ENCODE results near the gene EYS. TPM values are rescaled to one million over a fixed set of nuclear protein-coding genes. Genes with fewer than 3 reads are reported as not detected.
"Not testable (repeated sequence)": the region's sequence is repeated elsewhere in the genome, so short reads cannot be mapped to it uniquely, and the experiment has no call there.

Gene EYS
- total RNA-seq, 4 donors from 2014 or later: 0.15 TPM; not detected in 3

DNA sequence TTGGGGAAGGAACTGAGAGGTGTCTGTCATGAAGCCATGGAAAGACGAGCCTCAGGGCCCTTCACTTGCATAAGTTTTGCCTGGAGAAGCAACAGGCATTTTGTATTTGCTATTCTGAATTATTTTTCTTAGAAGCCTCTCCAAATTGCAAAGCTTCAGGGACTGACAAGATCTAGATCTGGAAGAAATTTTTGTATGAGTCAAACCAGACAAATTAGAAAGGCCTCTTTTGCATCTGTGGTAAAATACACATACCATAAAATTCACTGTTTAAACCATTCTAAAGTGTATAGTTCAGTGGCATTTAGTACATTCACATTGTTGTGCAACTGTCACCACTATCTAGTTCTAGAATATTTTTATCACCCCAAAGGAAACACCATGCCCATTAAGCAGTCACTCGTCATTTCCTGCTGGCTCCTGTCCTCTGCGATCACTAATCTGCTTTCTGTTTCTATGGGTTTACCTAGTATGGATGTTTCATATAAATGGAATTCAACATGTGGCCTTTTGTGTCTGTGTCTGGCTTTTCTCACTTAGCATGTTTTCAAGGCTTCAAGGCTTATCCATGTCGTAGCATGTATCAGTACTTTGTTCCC is 1802.3 kb downstream of the EYS start:
- no peaks in the 10 kb centered on the region for H3K9me3 ChIP-seq
- H3K36me3 ChIP-seq: no peaks in the 10 kb centered on the region
- H3K27me3 ChIP-seq: no peaks in the 10 kb centered on the region
- H3K4me1 ChIP-seq: no peaks in the 10 kb centered on the region
- whole genome bisulfite sequencing, 2 donors (ENCODE audit: low coverage in 1 of 2): 45 to 48% methylated on average over 4 of the region's 4 CpGs
- no peak overlapping the region for H3K27ac ChIP-seq
- no peak overlapping the region for H3K4me3 ChIP-seq
- TF ChIP-seq POLR2A (IDR thresholded peaks at IDR 0.05): no peak
- TF ChIP-seq, protein P1, sequence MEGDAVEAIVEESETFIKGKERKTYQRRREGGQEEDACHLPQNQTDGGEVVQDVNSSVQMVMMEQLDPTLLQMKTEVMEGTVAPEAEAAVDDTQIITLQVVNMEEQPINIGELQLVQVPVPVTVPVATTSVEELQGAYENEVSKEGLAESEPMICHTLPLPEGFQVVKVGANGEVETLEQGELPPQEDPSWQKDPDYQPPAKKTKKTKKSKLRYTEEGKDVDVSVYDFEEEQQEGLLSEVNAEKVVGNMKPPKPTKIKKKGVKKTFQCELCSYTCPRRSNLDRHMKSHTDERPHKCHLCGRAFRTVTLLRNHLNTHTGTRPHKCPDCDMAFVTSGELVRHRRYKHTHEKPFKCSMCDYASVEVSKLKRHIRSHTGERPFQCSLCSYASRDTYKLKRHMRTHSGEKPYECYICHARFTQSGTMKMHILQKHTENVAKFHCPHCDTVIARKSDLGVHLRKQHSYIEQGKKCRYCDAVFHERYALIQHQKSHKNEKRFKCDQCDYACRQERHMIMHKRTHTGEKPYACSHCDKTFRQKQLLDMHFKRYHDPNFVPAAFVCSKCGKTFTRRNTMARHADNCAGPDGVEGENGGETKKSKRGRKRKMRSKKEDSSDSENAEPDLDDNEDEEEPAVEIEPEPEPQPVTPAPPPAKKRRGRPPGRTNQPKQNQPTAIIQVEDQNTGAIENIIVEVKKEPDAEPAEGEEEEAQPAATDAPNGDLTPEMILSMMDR (IDR thresholded peaks at IDR 0.05): no peak
- TF ChIP-seq POLR2AphosphoS5 (IDR thresholded peaks at IDR 0.05): no peak
- no peak for TF ChIP-seq EP300 (IDR thresholded peaks at IDR 0.05)
- ATAC-seq: no peak

DNA sequence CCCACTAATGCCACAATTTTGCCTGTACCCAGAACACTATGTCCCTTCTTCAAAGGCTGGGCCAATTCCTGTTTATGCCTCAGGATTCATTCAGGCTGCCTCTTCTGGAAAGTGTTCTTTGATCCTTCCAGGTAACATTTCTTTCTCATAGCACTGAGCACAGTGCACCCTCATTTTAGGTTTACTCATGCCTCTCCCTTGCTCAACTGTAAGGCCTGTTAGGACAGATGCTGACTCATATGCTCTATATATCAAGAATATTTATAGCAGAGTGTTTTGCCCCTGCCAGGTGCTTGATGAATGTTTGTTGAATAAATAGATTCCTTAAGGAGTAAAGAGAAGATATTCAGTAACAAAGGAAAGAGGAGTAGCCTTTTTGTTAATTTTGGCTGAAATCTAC is 1807.5 kb downstream of the EYS start:
- TF ChIP-seq, protein P1 (IDR thresholded peaks at IDR 0.05): no peak
- peak; percentile 48 for TF ChIP-seq POLR2AphosphoS5 (IDR thresholded peaks at IDR 0.05)
- no peak for ATAC-seq

DNA sequence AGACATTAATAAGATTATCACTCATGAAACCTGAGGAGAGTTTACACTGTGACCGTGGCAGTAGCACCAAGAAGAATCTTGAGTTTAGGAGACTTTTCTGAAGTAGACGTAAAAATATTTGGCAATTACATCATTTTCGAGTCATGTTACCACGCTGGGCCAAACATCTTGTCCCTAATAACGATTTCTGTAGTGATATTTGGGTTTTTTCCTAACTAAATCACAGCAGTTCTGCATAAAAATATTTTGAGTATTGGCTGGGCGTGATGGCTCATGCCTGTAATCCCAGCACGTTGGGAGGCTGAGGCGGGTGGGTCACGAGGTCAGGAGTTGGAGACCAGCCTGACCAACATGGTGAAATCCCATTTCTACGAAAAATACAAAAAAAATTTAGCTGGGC is 1809.1 kb downstream of the EYS start:
- Histone ChIP-seq H3K9me3 (no peaks in the 10 kb centered on the region), H3K27me3 (no peaks in the 10 kb centered on the region), H3K4me3 (no peak overlapping the region), H3K4me1 (no peaks in the 10 kb centered on the region), H3K27ac (no peak overlapping the region), H3K36me3 (no peaks in the 10 kb centered on the region)
- ATAC-seq: no peak
- WGBS, 2 donors (ENCODE audit: low coverage in 1 of 2): 52 to 85% methylated on average over 5 to 10 of the region's 10 CpGs
- TF ChIP-seq EP300 (IDR thresholded peaks at IDR 0.05) (no peak), POLR2A (IDR thresholded peaks at IDR 0.05) (no peak), POLR2AphosphoS5 (IDR thresholded peaks at IDR 0.05) (no peak)
- TF ChIP-seq, protein P1 (IDR thresholded peaks at IDR 0.05): no peak

More for the DNA sequence above, 1807.5 kb downstream of the EYS start:
- no peaks in the 10 kb centered on the region for H3K36me3 ChIP-seq
- no peaks in the 10 kb centered on the region for H3K27me3 ChIP-seq
- no peaks in the 10 kb centered on the region for H3K4me1 ChIP-seq
- H3K9me3 ChIP-seq: no peaks in the 10 kb centered on the region
- H3K4me3 ChIP-seq: no peak overlapping the region
- no peak overlapping the region for H3K27ac ChIP-seq

DNA sequence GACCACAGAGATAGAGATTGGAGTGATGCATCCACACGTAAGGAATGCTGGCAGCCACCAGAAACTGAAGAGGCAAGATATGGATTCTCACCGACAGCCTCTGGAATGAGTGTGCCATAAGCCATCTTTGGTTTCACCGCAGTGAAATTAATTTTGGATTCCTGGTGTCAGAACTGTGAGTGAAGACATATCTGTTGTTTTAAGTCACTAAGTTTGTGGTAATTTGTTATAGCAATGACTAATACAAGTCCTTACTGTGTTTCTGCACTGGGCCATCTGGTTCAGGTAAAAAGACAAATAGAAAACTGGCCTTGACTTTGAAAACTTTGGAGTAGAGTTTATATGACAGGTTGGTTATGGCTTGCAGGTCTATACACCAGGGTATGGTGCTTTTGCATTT is 1809.6 kb downstream of the EYS start:
- no peak for ATAC-seq
- Histone ChIP-seq H3K9me3 (no peaks in the 10 kb centered on the region), H3K27ac (no peak overlapping the region), H3K27me3 (no peaks in the 10 kb centered on the region), H3K36me3 (no peaks in the 10 kb centered on the region), H3K4me3 (no peak overlapping the region), H3K4me1 (no peaks in the 10 kb centered on the region)
- TF ChIP-seq POLR2AphosphoS5 (IDR thresholded peaks at IDR 0.05) (no peak), EP300 (IDR thresholded peaks at IDR 0.05) (no peak), POLR2A (IDR thresholded peaks at IDR 0.05) (no peak)
- TF ChIP-seq, protein P1 (IDR thresholded peaks at IDR 0.05): no peak
- 84 to 93% methylated on average over 2 to 3 of the region's 3 CpGs for WGBS, 2 donors (ENCODE audit: low coverage in 1 of 2)

DNA sequence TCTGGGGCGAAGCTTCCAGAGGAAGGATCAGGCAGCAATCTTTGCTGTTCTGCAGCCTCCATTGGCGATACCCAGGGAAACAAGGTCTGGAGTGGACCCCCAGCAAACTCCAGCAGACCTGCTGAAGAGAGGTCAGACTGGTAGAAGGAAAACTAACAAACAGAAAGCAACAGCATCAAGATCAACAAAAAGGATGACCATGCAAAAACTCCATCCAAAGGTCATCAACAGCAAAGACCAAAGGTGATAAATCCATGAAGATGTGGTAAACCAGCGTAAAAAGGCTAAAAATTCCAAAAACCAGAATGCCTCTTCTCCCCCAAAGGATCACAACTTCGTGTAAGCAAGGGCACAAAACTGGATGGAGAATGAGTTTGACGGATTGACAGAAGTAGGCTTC is 1818.6 kb downstream of the EYS start:
- H3K9me3 ChIP-seq: peaks cover 0 to 10% (median 0%) of the 10 kb centered on the region in 3 donors

DNA sequence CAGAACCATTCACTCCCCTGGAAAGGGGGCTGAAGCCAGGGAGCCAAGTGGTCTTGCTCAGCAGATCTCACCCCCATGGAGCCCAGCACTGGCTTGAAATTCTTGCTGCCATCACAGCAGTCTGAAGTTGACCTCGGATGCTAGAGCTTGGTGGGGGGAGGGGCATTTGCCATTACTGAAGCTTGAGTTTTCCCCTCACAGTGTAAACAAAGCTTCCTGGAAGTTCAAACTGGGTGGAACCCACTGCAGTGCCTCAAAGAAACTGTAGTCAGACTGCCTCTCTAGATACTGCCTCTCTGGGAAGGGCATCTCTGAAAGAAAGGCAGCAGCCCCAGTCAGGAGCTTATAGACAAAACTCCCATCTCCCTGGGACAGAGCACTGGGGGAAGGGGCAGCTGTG is 1819.2 kb downstream of the EYS start:
- not testable (repeated sequence) for H3K4me1 ChIP-seq

More for the DNA sequence above, 1818.6 kb downstream of the EYS start:
- Histone ChIP-seq H3K27ac (no peak overlapping the region), H3K4me3 (no peak overlapping the region), H3K36me3 (no peaks in the 10 kb centered on the region), H3K27me3 (no peaks in the 10 kb centered on the region), H3K4me1 (no peaks in the 10 kb centered on the region)
- WGBS, 2 donors (ENCODE audit: low coverage in 1 of 2): 44 to 80% methylated on average over 2 to 3 of the region's 5 CpGs
- no peak for ATAC-seq
- TF ChIP-seq POLR2AphosphoS5 (IDR thresholded peaks at IDR 0.05): no peak

More for the DNA sequence above, 1819.2 kb downstream of the EYS start:
- H3K9me3 ChIP-seq, H3K27me3 ChIP-seq, ATAC-seq, H3K27ac ChIP-seq, H3K4me3 ChIP-seq, H3K36me3 ChIP-seq: not testable (repeated sequence)
- WGBS, 2 donors (ENCODE audit: low coverage in 1 of 2): no CpG with 5 or more reads among the region's 1 CpG

All from gastroesophageal sphincter (tissue), 4 donors.